Activated T-helper 9 cell treated with anti-CD3 and anti-CD28 coated beads, Interleukin-2, amount 50 U/mL, for 16 hours (primary cell): ENCODE results near the gene PDE6H.

ENCODE experiments used
- DNase-seq: peaks from one replicate; pipeline ENCODE4 v3.0.0-alpha.2; 2020; ENCODE audit warnings: low read depth

Gene PDE6H

DNA sequence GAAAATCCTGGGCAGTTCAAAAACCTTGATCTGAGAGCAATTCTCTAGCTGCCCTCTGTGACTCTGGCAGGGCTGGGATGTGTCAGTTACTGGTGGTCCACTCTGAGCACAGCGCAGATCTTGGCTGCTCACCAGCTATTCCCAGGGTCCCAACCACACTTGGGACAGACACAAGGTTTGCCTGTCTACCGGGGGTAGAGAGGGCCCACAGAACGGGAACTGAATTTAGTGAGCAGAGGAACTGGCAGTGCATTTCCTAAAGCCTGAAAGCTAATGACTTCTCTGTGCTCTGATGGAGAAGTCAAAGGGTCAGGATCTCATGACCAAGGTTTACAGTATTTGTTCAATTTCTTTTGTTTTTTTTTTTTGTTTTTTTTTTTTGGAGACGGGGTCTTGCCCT lies 2.6 kb downstream of the PDE6H start:
- no peak for DNase-seq

DNA sequence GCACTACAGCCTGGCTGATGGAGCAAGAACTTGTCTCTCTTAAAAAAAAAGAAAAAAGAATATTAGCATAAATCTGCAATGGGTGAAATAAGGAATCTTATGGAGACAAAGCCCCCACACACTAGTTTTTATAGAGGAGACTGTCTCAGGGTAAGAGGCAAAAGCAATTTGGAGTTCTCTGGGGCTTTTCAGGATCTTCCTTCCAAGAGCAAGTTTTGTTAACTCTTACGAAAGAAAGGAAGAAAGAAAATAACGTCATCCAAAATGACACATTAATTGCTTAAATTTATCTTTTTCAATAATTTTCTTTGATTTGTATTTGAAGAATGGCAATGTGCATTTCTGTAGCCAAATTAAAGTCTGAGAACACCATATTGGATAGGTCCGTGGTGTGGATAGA lies 3.8 kb downstream of the PDE6H start:
- DNase-seq = no peak

DNA sequence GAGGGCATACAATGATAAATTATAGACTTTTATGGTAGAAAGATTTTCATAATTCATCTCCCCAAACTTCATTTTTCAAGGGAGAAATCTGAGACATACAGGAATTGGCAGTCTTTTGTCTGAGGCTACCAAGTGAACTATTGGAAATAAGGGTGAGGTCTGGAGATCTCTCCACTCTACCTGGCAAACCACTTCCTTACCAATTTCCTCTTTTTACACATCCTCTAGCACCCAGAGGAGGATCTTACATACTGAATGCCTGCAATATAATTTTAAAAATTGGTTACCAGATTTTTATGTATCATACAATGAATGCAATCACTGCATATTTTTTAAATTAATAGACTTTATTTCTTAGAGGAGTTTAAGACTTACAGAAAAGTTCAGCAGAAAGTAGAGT lies 6.6 kb downstream of the PDE6H start:
- DNase-seq = no peak

DNA sequence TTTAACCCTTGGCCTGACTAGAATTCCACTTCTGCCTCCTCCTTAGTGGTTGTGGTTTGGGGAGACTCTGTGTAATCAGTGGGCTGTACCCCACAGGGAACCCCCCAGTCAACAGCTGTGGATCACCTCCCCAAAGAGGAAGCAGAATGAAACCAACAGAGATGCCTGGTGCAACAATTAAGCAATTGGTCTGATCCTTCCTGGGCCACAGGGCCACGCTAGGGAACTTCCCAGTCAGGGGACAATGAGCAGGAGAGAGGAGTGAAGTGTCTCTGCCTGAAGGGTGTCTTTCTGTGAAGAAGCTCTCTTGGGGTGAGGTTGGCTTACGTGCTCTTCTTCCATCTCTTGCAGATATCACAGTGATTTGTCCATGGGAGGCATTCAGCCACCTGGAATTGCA lies 8.2 kb downstream of the PDE6H start:
- no peak for DNase-seq

DNA sequence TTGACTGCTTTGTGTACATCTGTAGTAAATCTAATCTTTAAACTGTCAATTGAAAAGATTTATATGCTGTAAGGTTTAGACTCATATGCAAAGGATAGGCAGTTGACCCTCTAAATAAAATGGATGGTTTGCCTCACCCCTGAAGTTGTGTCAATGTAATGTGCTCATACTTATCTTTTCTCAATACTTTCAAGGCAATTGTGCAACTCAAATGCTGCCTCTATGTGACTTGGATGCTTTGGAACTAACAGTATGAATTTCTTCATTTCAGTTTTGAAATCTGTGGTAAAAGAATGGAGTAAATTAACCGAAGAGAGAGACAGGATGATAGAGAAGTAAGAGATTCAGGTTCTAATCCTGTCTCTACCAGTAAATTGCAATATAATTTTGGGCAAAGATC lies 9.7 kb downstream of the PDE6H start:
- no peak for DNase-seq

DNA sequence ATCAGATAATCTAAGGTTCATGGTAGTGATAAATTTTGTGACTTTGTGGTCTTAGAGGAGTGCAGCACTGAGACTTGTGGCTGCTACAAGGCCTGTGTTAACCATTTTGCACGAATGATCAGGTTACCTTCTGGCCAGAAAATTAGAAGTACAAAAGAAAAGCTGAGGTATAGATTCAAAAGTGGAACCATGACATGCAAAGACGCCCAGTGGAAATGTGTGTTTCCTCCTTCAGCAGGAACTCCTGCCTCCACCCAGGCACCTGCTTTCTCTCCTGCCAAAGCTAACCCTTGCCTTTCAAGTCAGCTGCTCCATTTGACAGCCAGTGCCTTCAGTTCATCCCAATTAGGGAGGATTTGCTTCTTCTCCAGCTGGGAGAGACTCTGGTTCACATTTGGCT lies 10.1 kb downstream of the PDE6H start:
- DNase-seq = no peak

DNA sequence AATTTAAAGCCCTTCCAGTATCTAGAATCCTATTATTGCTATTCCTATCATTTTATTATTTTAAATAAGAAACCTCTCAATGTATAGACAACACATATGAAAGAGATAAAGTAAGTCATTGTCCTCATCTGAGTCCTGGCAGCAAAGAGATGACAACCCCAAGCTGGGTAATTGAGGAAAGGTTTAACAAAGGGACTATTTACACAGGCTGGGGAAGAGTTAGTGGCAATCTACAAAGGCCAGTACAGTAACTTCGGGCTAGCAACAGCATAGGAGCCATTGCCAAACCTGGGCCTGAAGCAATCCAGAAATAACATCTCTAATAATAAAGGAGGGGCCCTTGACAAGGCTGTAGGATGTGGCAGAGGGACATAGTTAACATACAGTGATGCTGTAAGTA lies 11.2 kb downstream of the PDE6H start:
- DNase-seq = no peak

DNA sequence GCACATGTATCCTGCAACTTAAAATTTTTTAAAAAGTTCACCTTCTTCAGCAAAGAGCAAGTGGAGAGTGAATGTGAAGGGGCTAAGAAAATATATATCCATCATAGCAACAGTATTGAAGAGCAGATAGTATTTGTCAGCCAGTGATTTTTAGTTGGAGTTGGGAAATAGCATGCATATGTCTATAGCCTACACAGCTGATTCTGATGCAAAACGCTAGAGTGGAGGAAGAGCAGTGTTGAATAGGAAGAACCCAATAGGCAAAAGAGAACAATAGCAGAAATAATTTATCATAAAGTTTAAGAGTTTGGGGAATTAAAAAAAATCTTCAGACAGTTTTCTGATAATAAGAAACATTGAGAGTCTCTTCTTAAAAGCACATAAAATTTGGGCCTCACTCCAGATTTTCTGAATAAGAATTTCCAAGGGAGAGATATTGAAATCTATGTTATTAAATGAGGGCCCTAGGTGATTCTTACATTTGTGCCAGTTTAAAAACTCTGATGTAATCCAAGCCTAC lies 12.0 kb downstream of the PDE6H start:
- DNase-seq = no peak

DNA sequence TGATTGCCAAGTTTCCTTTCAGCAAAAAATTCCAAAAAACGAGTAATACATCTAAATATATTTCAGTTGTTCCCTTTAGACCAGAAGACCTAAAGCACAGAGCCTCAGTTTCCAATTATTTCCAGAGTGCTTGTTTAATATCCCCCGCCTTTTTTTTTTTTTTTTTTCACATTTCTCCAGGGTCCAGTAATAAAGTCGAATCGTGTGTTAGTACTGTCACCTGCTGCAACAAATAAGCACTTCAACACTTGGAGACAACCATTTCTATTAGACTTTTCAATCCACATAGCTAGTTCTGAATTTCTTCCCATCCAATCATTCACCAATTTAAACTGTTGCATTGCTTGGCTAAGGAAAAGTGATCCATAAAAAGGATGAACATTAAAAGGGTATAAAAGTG lies 13.6 kb downstream of the PDE6H start:
- no peak for DNase-seq

DNA sequence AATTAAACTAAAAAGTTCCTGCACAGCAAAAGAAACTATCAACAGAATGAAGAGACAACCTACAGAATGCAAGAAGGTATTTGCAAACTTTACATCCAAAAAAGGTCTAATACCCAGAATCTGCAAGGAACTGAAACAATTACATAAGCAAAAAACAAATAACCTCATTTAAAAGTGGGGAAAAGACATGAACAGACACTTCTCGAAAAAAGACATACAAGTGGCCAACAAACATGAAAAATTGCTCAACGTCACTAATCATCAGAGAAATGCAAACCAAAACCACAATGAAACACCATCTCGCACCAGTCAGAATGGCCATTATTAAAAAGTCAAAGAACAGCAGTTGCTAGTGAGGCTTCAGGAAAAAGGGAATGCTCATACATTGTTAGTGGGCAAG lies 15.2 kb downstream of the PDE6H start:
- no peak for DNase-seq

DNA sequence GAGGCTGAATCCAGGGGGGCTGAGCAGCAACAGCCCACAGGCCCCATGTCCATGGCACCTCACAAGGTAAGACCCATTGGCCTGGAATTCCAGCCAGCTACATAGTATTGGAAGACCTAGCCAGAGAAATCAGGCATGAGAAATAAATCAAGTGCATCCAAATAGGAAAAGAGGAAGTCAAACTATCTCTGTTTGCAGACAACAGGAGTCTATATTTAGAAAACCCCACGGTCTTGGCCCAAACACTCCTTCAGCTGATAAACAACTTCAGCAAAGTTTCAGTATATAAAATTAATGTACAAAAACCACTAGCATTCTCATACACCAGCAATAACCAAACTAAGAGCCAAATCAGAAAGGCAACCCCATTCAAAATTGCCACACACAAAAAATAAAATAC lies 16.9 kb downstream of the PDE6H start:
- no peak for DNase-seq

DNA sequence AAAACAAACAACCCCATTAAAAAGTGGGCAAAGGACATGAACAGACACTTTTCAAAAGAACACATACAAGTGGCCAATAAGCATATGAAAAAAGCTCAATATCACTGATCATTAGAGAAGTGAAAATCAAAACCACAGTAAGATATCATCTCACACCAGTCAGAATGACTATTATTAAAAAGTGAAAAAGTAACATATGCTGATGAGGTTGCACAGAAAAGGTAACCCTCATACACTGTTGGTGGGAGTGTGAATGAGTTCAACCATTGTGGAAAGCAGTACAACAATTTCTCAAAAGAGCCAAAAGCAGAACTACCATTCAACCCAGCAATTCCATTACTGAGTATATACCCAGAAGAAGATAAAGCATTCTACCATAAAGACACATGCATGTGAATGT lies 18.2 kb downstream of the PDE6H start:
- DNase-seq = no peak

DNA sequence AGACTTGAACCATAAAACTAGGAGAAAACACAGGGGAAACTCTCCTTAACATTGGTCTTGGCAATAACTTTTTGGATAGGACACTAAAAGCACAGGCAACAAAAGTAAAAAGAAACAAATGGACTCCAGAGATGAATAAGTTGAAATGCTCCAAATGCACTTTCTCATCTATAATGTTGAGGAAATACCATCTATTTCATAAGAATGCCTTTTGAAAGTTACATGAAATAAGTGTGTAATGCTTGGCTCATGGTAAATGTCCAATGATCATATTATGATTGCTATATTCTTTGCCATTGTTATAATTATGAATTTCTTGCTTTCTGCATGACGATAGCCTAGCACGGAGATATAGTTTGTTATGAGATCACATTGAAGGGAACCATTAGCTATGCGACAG lies 19.8 kb downstream of the PDE6H start:
- DNase-seq = no peak

DNA sequence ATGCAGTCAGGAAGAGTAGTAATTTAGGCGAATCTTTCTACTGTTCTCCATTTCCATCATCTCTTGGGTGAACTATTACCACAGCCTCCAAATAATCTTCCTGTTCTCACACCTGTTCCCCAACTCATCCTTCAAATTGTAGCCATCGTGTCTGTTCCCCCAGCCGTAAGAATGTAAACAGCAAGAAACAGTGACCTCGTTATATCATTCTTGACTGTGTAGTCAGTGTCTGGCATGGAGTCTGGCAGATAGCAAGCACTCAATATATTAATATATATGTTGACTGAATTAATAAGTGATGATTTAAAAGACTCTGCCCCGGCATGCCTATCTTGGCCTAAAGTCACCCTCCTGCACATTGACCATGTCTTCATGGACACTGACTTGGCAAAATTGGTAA lies 20.3 kb downstream of the PDE6H start:
- no peak for DNase-seq

DNA sequence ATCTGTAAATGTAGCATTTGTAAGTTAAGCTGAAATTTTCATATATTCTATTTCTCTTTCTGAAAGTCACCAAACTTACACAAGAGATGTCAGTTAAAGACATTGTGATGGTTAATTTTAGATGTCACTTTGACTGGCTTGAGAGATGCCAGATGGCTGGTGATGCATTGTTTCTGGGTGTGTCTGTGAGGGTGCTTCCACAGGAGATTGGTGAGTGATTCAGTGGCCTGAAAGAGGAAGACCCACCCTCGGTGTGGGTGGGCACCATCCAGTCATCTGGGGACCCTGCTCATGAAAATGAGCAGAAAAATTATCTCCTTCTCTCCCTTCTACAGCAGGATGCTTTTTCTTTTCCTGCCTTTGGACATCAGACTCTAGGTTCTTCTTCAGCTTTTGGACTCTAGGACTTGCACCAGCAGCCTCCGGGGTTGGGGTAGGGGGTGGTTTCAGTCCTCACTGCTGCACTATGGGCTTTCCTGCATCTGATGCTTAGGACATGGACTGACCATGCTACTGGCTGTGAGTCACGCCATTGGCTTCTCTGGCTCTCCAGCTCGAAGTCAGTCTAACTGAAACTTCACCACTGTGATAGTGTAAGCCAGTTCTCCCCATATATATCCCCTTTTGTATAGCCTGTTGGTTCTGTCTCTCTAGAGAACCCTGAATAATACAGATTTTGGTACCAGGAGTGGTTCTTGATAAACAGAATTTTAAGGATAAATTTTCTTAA lies 20.9 kb downstream of the PDE6H start:
- no peak for DNase-seq

DNA sequence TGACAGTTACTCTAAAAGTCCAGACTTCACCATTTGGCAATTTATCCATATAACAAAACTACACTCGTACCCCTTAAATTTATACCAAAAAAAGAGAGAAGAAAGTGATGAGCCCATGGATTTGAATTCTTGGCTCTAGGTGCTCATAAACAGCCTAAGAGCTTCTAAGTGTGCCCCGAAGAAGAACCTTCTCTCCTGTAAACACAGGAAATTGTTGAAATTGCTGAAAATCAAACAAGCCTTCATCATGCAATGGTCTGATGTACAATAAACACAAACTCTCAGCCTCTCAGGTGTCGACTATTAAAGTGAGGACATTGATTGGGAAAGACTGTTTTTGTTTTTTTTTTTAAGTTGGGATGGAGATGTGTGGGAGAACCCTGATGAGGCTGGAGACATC lies 21.8 kb downstream of the PDE6H start:
- DNase-seq = no peak

DNA sequence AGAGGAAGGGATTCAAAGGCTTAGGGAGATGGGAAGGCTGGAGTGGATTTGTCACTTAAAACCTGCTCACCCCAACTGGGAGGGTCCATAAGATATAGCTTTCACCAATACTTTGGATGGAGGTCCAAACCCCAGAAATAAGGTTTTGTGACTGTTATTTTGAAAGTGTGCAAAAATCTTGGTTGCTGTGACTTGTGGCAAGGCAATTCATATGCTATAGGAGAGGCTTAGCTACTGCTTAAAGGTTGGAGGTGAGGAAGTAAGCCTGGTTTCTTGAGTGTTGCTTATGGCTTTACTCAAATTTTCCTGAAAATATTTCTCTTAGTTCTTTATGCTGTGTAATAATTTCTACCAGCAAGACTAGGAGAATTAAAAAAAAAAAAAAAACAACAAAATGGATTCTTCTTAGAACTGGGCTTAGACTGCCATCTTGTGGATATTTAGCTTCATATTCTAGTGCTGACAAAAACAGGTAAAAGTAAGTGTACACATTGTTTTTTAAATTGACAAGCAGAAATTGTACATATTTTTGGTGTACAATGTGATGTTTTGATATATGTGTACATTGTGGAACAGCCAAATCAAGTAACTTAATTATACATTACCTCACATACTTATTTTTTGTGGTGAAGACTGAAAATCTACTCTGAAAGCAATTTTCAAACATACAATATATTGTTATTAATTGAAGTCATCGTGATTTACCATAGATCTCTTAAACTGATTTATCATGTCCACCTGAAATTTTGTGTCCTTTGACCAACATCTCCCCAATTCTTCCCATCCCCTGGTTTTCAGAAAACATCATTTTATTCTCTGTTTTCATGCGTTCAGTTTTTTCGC lies 23.0 kb downstream of the PDE6H start:
- no peak for DNase-seq

DNA sequence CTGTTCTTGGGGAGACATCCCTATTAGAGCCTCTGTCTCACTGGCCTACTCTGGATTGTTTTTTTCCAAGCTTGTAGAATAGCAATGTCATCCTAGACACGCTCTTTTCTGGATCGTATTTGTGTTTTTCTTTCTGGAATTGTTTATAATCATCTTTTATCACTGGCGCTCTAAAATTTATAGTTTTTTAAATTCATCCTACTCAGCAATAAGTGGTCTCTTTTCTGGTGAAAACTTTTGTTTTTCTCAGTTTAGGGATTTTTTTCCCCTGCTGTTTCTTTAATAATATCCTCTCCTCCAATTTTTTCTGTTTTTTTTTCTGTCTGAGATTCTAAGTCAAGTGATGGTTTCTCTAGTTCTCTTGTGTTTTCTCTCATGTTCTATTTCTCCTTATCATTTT lies 25.2 kb downstream of the PDE6H start:
- no peak for DNase-seq

DNA sequence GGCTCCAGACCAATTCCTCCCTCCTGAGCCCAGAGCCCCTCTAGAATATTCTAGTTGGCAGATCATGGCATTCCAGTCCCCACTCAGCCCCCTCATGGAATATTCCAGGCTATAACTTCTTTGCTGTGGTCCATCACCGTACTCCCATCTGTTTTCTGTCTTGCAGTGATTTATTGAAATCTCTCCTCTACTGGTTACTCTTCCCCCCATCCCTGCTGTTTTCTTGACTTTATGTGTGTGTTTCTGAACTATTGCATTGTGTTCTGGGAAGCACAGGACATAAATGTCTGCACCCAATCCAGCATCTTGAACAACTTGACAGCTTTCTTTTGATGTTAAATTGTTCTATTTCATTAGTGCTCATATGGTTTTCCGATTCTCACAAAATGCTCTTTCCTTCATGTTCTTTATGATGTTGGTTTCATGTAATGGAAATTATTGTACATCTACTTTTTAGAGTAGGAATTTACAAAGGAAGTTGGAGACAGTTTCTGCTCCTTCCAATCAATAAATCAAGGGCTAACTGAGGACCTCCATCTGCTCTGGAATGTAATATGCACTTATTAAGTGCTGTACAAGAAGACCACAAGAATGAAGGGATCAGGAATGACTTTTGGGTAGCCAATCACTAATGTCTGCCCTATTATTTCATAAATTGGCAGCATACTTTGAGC lies 26.3 kb downstream of the PDE6H start:
- DNase-seq = no peak

DNA sequence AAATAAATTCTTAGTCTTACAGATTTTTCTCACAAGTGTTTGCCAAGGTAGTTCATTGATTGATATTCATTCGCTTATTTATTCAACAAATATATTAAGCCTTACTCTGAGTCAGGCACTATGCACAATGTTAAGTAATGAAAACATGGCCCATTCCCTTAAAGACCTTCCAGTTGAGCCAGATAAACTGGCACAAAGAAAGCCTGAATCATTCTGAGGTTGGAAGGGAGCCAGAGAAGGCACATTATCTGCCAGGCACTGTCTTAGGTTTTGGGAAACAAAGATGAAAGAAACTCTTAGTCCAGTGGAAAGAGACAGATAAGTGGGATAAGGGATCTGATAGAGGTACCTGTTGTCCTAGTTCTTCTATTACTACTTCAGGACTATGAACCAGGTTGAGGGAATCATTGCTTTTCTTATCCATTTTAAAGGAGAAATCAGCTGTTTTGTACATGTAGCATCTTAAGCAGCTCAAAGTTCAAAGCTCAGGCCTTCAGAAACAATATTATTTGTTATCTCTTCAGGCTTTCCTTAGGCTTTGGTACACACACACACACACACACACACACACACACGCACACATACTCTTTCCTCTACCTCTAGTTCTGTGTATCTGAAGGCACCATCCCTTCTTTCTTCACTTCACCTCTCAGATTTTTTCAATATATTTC lies 27.0 kb downstream of the PDE6H start:
- no peak for DNase-seq

DNA sequence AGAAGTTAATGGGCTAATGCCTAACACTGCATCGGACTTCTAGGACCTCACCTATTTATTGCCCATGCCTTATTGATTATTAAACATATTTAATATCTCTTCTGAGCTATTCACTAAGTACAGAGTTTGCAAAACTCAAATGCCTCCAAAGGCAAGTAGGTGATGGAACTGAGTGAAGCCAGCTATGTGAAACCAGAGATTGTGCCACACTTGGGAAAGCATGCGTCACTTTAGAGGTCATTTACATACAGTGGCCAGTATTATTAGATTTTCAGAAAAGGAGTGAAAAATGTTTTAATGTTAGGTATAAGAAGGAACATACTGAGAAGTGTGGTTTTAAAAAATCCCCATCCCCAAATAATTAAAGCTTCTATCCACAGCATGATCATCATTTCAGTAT lies 27.7 kb downstream of the PDE6H start:
- DNase-seq = no peak

DNA sequence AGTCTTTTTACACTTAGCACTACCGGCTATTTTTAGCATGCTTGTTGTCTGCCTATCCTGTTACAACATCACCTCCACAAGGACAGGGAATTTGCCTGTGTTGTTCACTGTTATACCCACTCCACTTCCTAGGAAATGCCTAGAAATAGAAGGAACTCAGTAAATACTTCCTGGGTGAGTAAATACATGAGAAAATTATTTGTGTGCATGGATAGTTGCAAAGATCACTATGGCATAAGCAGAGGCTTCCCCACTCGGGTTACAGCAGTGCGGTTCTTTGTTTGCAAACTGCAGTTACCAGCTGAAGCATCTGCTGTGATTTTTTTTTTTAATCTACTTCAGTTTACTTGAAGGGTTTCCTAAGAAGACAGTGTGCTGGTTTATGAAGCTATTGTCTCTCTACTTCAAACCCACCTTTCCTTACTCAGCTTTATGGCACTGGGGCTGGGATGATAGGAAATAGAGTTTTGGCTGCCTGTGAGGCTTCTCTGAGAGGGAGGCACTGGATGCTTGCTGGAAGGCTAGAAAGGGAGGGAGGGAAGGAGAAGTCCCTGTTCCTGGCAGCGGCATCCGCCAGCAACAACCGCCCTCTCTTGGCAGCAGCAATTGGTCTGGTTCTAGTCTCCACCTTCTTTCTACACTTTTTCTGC lies 29.0 kb downstream of the PDE6H start:
- DNase-seq = no peak
